ENCODE results near the gene ANKRD24. TPM values are rescaled to one million over a fixed set of nuclear protein-coding genes. Genes with fewer than 3 reads are reported as not detected.
A peak's percentile ranks its signal among the peaks of the same experiment; 100 is the strongest.

Gene ANKRD24
- total RNA-seq, 1 experiment from 2014 or later, result 0.05 TPM

GRCh38 chr19:4164262-4164661, 18.2 kb upstream of the ANKRD24 start:
- DNase-seq (ENCODE audit: low read depth, low spot score), result no peak
- in situ Hi-C loops (cut with HindIII; ENCODE audit: low pct_unique_long_range_greater_than_20kb, low sequenced_read_pairs), result no loop called here

- in situ Hi-C loops (cut with HindIII; ENCODE audit: low pct_unique_long_range_greater_than_20kb, low sequenced_read_pairs), result no loop called here
- DNase-seq (ENCODE audit: low read depth, low spot score), result no peak
Measured at GRCh38 chr19:4171676-4172075, 10.8 kb upstream of the ANKRD24 start.

DNA sequence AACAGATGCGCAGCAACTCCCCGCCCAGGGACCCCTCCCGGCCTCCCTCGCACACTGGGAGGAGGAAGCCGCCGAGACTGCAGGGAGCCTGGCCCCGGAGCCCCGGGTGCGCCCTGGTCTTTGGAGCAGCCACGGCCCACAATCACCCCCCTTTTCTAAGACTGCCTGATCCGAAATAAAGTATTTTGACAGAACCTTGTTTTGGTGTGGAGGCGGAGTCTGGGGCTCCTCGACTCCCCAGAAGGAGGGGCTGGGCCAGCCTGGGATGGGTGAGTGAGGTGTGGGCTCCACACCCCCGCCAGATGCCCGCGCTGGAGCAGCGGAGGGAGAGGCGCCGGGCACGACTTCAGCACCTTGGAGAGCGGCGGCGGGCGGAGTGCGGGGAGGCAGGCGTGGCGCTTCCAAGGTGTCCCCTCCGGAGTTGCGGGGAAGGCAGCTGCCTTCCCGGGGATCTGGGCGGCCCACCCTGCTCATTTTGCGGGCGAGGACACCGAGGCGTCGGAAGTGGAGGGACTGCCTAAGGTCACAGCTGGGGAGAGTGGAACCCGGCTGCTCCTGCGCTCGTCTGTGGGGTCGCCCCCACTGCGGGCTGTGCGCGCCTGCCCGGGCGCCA, 9.5 kb upstream of the ANKRD24 start:
- in situ Hi-C loops (cut with HindIII; ENCODE audit: low pct_unique_long_range_greater_than_20kb, low sequenced_read_pairs), result no loop called here
- peak; percentile 30 for DNase-seq (ENCODE audit: low read depth, low spot score)

DNA sequence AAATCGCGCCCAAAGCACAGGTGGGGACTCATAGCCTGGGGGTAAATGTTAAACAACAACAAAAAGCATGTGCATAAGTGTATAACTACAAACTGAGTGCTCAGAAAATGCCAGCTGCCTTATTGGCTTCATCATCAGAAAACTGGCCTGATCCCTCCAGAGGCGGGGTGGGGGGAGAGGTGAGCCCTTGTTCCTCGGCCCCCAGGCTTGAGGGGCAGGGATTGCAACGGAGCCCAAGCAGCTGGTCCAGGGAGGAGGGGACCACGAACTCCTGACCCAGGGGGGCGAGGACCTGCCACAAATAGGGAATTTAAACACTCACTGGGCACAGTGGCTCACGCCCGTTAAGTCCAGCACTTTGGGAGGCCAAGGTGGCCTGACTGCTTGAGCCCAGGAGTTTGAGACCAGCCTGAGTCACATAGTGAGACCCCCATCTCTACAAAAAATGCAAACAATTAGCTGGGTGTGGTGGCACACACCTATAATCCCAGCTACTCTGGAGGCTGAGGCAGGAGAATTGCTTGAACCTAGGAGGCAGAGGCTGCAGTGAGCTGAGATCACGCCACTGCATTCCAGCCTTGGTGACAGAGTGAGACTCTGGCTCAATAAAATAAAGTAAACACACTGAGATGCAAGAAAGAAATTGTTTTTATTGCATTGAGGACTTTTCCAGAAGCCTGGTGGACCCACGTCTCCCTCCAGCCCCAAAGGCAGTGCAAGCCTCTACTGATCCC, 8.8 kb upstream of the ANKRD24 start:
- no peak for DNase-seq (ENCODE audit: low read depth, low spot score)
- in situ Hi-C loops (cut with HindIII; ENCODE audit: low pct_unique_long_range_greater_than_20kb, low sequenced_read_pairs), result no loop called here

DNA sequence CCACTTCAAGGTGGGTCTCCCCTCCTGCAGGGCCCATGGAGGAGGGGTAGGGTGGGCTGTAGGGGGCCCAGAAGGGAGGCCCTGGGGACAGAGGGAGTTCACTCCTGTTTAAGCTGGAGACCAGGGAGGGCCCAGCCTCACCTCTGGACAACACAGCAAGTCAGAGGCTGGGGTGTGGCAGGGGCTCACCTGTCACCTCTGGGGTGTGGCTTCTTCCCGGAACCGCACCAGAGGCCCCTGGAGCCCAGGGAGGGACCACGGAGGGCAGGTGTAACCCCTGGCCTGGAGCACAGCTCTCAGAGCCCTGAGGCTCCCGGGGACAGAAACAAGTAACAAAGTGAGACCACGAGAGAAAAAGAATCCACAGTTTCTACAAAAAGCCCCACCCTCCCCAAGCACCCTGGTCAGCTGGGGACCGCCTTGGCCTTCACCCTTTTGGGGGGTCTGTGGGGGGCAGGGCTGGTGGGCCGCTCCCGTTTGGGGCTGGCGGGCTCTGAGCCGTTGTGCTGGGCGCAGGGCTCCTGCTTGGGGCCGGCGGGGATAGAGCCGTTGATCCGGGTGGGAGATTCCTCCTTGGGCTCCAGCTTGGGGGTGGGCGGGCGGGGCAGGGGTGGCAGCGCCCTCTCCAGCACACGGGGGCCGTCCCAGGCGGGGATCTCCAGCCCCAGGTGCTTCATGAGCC, 8.1 kb upstream of the ANKRD24 start:
- in situ Hi-C loops (cut with HindIII; ENCODE audit: low pct_unique_long_range_greater_than_20kb, low sequenced_read_pairs), result no loop called here
- DNase-seq (ENCODE audit: low read depth, low spot score), result no peak

- in situ Hi-C loops (cut with HindIII; ENCODE audit: low pct_unique_long_range_greater_than_20kb, low sequenced_read_pairs), result no loop called here
- DNase-seq (ENCODE audit: low read depth, low spot score), result no peak
Measured at GRCh38 chr19:4174895-4175668, 7.4 kb upstream of the ANKRD24 start.

DNA sequence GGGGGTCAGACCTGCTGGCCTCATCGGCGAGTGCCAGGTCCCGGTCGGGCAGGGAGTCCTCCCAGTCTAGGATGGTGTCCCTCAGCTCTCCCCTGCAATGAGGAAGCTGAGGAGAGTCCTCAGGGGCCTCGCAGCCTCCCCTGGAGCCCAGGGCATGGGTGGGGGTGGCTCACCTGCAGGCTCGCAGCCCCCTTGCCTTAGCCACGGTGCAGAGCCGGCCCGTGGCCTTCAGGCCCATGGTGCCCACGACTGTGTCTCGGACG, 6.9 kb upstream of the ANKRD24 start:
- DNase-seq (ENCODE audit: low read depth, low spot score), result no peak
- in situ Hi-C loops (cut with HindIII; ENCODE audit: low pct_unique_long_range_greater_than_20kb, low sequenced_read_pairs), result no loop called here

DNA sequence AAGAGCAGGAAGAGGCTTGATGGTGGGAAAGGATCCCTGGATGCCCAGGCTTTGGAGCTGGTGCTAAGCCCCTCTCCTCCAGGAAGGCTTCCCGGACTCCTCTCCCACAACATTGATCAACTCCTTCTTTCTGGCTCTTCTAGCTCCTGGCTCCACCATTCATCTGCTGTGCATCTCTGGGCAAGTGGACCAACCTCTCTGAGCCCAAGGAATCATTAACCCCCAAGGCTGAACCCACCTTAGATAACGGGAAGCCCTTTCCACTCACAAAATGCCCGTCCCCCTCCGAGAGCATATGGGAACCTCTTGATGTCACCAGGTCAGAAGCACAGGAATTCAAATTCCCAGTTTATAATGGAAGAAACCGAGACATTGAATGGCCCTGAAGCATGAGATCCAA, 5.3 kb upstream of the ANKRD24 start:
- DNase-seq (ENCODE audit: low read depth, low spot score), result no peak
- in situ Hi-C loops (cut with HindIII; ENCODE audit: low pct_unique_long_range_greater_than_20kb, low sequenced_read_pairs), result no loop called here

DNA sequence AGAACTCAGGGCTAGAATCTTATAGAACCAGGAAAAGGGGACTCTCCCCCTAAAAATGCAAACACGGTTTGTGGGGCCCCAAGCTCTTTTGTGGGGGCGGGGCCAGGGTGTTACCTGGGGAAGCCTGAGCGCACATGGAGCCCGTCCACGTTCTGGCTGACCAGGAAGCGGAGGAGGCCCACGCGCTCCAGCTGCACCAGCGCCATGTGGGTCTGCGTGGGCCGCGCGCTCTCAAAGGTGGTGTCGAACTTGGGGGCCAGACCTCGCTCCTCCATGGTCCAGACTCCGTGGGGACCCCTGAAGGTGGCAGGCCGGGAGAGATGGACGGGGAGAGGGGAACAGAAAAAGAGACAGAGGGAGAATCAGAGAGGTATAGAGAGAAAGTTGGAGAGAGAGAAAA, 3.5 kb upstream of the ANKRD24 start:
- in situ Hi-C loops (cut with HindIII; ENCODE audit: low pct_unique_long_range_greater_than_20kb, low sequenced_read_pairs), result no loop called here
- no peak for DNase-seq (ENCODE audit: low read depth, low spot score)

GRCh38 chr19:4181053-4181508, 1.4 kb upstream of the ANKRD24 start:
- in situ Hi-C loops (cut with HindIII; ENCODE audit: low pct_unique_long_range_greater_than_20kb, low sequenced_read_pairs), result no loop called here
- no peak for DNase-seq (ENCODE audit: low read depth, low spot score)

DNA sequence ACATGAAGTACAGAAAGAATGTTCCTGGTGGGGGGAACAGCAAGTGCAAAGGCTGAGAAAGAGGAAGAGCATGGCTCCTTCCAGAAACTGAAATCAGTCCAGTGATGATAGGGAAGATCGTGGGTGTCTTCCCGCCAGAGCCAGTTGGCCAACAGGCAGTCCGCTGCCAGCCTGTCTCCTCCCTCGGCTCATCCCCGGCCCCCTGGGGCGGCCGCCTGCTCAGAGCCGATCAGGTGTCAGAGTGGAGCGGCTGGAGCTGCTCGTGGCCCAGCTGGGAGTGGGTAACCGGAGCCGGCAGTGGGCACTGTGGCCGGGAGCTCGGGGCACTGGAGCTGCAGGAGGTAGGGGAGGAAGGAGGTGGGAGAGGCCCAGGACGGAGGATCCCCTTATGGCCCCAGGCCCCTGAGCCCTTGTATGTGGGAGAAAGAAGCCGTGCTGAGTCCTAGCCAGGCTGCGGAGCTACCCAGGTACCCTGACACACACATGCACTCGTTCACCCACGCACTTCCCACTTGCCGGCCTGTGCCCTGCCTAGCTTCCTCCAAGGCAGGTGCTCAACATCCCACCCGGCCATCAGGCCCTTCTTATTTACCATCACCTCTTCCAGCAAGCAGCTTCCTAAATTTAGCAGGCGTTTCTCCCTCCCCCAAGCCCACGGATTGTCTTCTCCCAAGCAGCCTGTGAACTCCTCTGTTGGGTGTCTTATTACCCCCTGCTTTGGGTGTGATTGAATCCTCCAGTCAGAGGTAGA, 1.7 kb downstream of the ANKRD24 start:
- no peak for DNase-seq (ENCODE audit: low read depth, low spot score)
- in situ Hi-C loops (cut with HindIII; ENCODE audit: low pct_unique_long_range_greater_than_20kb, low sequenced_read_pairs), result no loop called here

- DNase-seq (ENCODE audit: low read depth, low spot score), result no peak
- in situ Hi-C loops (cut with HindIII; ENCODE audit: low pct_unique_long_range_greater_than_20kb, low sequenced_read_pairs), result no loop called here
Measured at GRCh38 chr19:4184718-4185352, 2.3 kb downstream of the ANKRD24 start.

DNA sequence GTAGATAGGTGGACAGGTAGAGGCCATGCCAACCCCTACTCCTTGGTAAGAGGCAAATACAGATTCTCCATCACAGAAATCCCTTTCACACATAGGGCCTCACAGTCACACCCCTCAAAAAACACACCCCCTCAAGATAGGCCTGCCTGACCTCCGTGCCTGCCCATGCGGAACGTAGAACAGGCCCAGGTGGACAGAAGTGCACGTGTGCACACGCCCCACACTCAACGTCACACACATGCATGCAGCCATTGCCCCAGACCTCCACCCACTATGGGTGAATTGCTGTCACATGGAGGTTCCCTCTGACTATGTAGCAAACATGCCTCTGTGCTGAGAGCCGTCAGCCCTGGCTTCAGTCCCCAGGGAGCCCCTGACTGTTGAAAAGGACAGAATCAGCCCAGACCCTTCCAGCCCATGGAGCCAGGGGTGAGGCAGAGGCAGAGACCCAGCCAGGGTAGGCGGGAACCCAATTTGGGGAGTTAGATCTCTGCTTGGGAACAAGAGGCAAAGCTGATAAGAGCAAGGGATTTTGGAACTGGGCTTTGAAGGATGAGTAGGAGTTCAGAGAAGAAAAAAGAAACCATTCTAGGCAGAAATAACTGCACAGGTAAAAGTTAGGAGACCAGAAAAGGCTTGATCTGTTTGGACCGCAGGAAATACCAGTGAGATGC, 3.1 kb downstream of the ANKRD24 start:
- DNase-seq (ENCODE audit: low read depth, low spot score), result no peak
- in situ Hi-C loops (cut with HindIII; ENCODE audit: low pct_unique_long_range_greater_than_20kb, low sequenced_read_pairs), result no loop called here

GRCh38 chr19:4186087-4186993, 3.9 kb downstream of the ANKRD24 start:
- peak; percentile 83 for DNase-seq (ENCODE audit: low read depth, low spot score)
- in situ Hi-C loops (cut with HindIII; ENCODE audit: low pct_unique_long_range_greater_than_20kb, low sequenced_read_pairs), result no loop called here

GRCh38 chr19:4187313-4188122, 5.0 kb downstream of the ANKRD24 start:
- in situ Hi-C loops (cut with HindIII; ENCODE audit: low pct_unique_long_range_greater_than_20kb, low sequenced_read_pairs), result no loop called here
- no peak for DNase-seq (ENCODE audit: low read depth, low spot score)

All from SK-MEL-5 (cell line).